WTC11 (cell line): Measurements from ENCODE around the gene TFCP2. TPM values are rescaled to one million over a fixed set of nuclear protein-coding genes. Genes with fewer than 3 reads are reported as not detected.

Source experiments
- AR ChIP-seq: fragments of 250-450 bp; sonication (Bioruptor Pico); IDR thresholded peaks from 2 replicates; pipeline ENCODE4 v1.9.0; 2021; ENCODE audit warnings: mild to moderate bottlenecking
- ATF1 ChIP-seq: sonication (generic); formaldehyde crosslinking; IDR thresholded peaks from 2 replicates; pipeline ENCODE4 v1.8.1; 2023; ENCODE audit warnings: mild to moderate bottlenecking, moderate library complexity, missing genetic modification reagents
- ATF3 ChIP-seq: sonication (generic); formaldehyde crosslinking; conservative IDR thresholded peaks from 2 replicates; pipeline ENCODE4 v1.8.1; 2022; ENCODE audit warnings: mild to moderate bottlenecking, missing genetic modification reagents
- CDX4 ChIP-seq: fragments of 250-450 bp; sonication (Bioruptor Pico); IDR thresholded peaks from 2 replicates; pipeline ENCODE4 v1.9.0; 2021; ENCODE audit warnings: moderate library complexity, mild to moderate bottlenecking, inconsistent platforms, borderline replicate concordance
- CTCF ChIP-seq: fragments of 200-600 bp; IDR thresholded peaks from 2 replicates; pipeline ENCODE4 v1.8.0; 2022; ENCODE audit warnings: antibody characterized with exemption
- E2F1 ChIP-seq: sonication (generic); formaldehyde crosslinking; IDR thresholded peaks from 2 replicates; pipeline ENCODE4 v1.8.0; 2022; ENCODE audit warnings: mild to moderate bottlenecking, missing genetic modification reagents
- E2F5 ChIP-seq: sonication (generic); formaldehyde crosslinking; IDR thresholded peaks from 2 replicates; pipeline ENCODE4 v1.8.1; 2022; ENCODE audit warnings: mild to moderate bottlenecking, moderate library complexity, missing genetic modification reagents
- EMX1 ChIP-seq: fragments of 250-450 bp; sonication (Bioruptor Pico); IDR thresholded peaks from 2 replicates; pipeline ENCODE4 v1.8.0; 2021; ENCODE audit warnings: mild to moderate bottlenecking
- ERG ChIP-seq: fragments of 250-450 bp; sonication (Bioruptor Pico); IDR thresholded peaks from 2 replicates; pipeline ENCODE4 v1.8.0; 2021; ENCODE audit warnings: mild to moderate bottlenecking
- FOXK1 ChIP-seq: sonication (generic); formaldehyde crosslinking; IDR thresholded peaks from 2 replicates; pipeline ENCODE4 v1.8.0; 2022; ENCODE audit warnings: mild to moderate bottlenecking, moderate library complexity, missing genetic modification reagents
- GRHL2 ChIP-seq: fragments of 250-450 bp; sonication (Bioruptor Pico); IDR thresholded peaks from 2 replicates; pipeline ENCODE4 v1.8.0; 2022; ENCODE audit warnings: mild to moderate bottlenecking, moderate library complexity; ENCODE audit not compliant: insufficient replicate concordance, severe bottlenecking
- GTF2I ChIP-seq: fragments of 250-450 bp; sonication (Bioruptor Pico); conservative IDR thresholded peaks from 2 replicates; pipeline ENCODE4 v1.4.0; 2021; ENCODE audit warnings: mild to moderate bottlenecking
- IRF1 ChIP-seq: sonication (generic); formaldehyde crosslinking; IDR thresholded peaks from 2 replicates; pipeline ENCODE4 v1.8.0; 2023; ENCODE audit warnings: missing genetic modification reagents
- PRDM15 ChIP-seq: sonication (generic); formaldehyde crosslinking; IDR thresholded peaks from 2 replicates; pipeline ENCODE4 v1.8.0; 2022; ENCODE audit warnings: missing genetic modification reagents
- RORB ChIP-seq: fragments of 250-450 bp; sonication (Bioruptor Pico); IDR thresholded peaks from 2 replicates; pipeline ENCODE4 v1.9.0; 2021; ENCODE audit warnings: mild to moderate bottlenecking
- TEAD1 ChIP-seq: sonication (generic); formaldehyde crosslinking; IDR thresholded peaks from 2 replicates; pipeline ENCODE4 v1.8.0; 2022; ENCODE audit warnings: mild to moderate bottlenecking, missing genetic modification reagents
- TEAD4 ChIP-seq: sonication (generic); formaldehyde crosslinking; IDR thresholded peaks from 2 replicates; pipeline ENCODE4 v1.8.0; 2022; ENCODE audit warnings: mild to moderate bottlenecking, missing genetic modification reagents
- USF1 ChIP-seq: sonication (generic); formaldehyde crosslinking; IDR thresholded peaks from 2 replicates; pipeline ENCODE4 v1.8.0; 2022; ENCODE audit warnings: mild to moderate bottlenecking, missing genetic modification reagents
- ZMAT4 ChIP-seq: fragments of 250-450 bp; sonication (Bioruptor Pico); IDR thresholded peaks from 2 replicates; pipeline ENCODE4 v1.9.0; 2021; ENCODE audit warnings: mild to moderate bottlenecking
- ZNF121 ChIP-seq: sonication (generic); formaldehyde crosslinking; IDR thresholded peaks from 2 replicates; pipeline ENCODE4 v1.8.0; 2023; ENCODE audit warnings: missing genetic modification reagents
- ZSCAN18 ChIP-seq: fragments of 250-450 bp; sonication (Bioruptor Pico); IDR thresholded peaks from 2 replicates; pipeline ENCODE4 v2.1.2; 2022; ENCODE audit warnings: mild to moderate bottlenecking, moderate library complexity
- total RNA-seq: library from RNA; stranded (reverse); gene quantifications from 3 replicates; pipeline ENCODE4 v1.2.3, GENCODE V29; 2021

TFCP2 gene
- total RNA-seq, 1 experiment from 2014 or later, result 35.4 TPM

GRCh38 chr12:51047655-51048540 lies 125.0 kb downstream of the TFCP2 start, which contains the start of gene LETMD1 (continued):
- TF ChIP-seq AR (no peak), FOXK1 (peak; percentile 26; the same call in 1 of the 2 replicates), GRHL2 (no peak), EMX1 (CRISPR knock-in tag) (no peak), ZNF121 (CRISPR knock-in tag) (no peak), ATF1 (CRISPR knock-in tag) (no peak), IRF1 (CRISPR knock-in tag) (no peak), GTF2I (CRISPR knock-in tag) (no peak), TEAD4 (CRISPR knock-in tag) (no peak), ERG (CRISPR knock-in tag) (no peak), ZSCAN18 (CRISPR knock-in tag) (no peak), TEAD1 (CRISPR knock-in tag) (0 out of 2 replicates have a peak, but pooled peaks have one; percentile 69), E2F1 (CRISPR knock-in tag) (no peak), RORB (CRISPR knock-in tag) (no peak), PRDM15 (CRISPR knock-in tag) (no peak), E2F5 (CRISPR knock-in tag) (no peak), USF1 (CRISPR knock-in tag) (peak; percentile 30; the same call in 1 of the 2 replicates), CDX4 (CRISPR knock-in tag) (no peak), ATF3 (CRISPR knock-in tag) (no peak), CTCF (peak; percentile 85), ZMAT4 (no peak)
